Measurements from ENCODE around the gene GALNT7. TPM values are rescaled to one million over a fixed set of nuclear protein-coding genes. Genes with fewer than 3 reads are reported as not detected.
A peak's percentile ranks its signal among the peaks of the same experiment; 100 is the strongest.
"Not testable (repeated sequence)": the region's sequence is repeated elsewhere in the genome, so short reads cannot be mapped to it uniquely, and the experiment has no call there.

Gene GALNT7
- total and polyA plus RNA-seq, 2 of the 13 experiments (the other 11 are each of a cell fraction or from before 2014, with no cell fraction given), result 0.08 to 0.13 TPM

DNA sequence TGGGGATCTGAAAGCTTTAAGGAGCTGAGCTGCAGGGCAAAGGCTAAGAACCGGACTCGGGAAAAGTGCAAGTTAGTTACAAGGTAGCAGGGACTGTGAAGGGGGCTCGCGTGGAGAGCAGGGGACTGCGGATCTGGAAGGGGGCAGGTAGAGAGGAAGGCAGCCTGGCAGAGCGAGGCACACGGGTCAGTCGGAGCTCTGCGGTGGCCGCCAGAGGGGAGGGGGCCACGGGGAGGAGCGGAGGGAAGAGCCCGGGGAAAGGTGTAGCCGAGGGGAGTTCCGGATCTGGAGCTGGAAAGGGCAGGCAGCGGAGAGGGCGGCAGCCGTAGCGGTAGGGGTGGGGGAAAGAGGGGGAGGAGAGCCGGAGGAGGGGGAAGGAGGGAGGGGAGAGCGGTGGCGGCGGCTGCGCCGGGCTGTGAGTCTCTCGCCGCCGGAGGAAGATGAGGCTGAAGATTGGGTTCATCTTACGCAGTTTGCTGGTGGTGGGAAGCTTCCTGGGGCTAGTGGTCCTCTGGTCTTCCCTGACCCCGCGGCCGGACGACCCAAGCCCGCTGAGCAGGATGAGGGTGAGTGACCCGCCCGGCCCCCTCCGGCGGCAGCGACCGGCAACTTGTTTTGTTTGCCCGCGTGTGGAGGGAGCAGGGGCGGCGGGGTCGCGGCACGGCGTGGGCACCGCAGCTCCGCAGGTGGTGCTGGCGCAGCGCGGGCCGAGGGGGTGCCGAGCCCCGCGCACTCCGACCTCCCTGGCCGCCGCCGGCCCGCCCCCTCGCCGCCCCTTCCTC lies at the start of gene GALNT7 (continued):
- no peak for TF ChIP-seq ZSCAN29 (CRISPR knock-in tag; conservative IDR thresholded peaks at IDR 0.05)
- TF ChIP-seq, protein P1, sequence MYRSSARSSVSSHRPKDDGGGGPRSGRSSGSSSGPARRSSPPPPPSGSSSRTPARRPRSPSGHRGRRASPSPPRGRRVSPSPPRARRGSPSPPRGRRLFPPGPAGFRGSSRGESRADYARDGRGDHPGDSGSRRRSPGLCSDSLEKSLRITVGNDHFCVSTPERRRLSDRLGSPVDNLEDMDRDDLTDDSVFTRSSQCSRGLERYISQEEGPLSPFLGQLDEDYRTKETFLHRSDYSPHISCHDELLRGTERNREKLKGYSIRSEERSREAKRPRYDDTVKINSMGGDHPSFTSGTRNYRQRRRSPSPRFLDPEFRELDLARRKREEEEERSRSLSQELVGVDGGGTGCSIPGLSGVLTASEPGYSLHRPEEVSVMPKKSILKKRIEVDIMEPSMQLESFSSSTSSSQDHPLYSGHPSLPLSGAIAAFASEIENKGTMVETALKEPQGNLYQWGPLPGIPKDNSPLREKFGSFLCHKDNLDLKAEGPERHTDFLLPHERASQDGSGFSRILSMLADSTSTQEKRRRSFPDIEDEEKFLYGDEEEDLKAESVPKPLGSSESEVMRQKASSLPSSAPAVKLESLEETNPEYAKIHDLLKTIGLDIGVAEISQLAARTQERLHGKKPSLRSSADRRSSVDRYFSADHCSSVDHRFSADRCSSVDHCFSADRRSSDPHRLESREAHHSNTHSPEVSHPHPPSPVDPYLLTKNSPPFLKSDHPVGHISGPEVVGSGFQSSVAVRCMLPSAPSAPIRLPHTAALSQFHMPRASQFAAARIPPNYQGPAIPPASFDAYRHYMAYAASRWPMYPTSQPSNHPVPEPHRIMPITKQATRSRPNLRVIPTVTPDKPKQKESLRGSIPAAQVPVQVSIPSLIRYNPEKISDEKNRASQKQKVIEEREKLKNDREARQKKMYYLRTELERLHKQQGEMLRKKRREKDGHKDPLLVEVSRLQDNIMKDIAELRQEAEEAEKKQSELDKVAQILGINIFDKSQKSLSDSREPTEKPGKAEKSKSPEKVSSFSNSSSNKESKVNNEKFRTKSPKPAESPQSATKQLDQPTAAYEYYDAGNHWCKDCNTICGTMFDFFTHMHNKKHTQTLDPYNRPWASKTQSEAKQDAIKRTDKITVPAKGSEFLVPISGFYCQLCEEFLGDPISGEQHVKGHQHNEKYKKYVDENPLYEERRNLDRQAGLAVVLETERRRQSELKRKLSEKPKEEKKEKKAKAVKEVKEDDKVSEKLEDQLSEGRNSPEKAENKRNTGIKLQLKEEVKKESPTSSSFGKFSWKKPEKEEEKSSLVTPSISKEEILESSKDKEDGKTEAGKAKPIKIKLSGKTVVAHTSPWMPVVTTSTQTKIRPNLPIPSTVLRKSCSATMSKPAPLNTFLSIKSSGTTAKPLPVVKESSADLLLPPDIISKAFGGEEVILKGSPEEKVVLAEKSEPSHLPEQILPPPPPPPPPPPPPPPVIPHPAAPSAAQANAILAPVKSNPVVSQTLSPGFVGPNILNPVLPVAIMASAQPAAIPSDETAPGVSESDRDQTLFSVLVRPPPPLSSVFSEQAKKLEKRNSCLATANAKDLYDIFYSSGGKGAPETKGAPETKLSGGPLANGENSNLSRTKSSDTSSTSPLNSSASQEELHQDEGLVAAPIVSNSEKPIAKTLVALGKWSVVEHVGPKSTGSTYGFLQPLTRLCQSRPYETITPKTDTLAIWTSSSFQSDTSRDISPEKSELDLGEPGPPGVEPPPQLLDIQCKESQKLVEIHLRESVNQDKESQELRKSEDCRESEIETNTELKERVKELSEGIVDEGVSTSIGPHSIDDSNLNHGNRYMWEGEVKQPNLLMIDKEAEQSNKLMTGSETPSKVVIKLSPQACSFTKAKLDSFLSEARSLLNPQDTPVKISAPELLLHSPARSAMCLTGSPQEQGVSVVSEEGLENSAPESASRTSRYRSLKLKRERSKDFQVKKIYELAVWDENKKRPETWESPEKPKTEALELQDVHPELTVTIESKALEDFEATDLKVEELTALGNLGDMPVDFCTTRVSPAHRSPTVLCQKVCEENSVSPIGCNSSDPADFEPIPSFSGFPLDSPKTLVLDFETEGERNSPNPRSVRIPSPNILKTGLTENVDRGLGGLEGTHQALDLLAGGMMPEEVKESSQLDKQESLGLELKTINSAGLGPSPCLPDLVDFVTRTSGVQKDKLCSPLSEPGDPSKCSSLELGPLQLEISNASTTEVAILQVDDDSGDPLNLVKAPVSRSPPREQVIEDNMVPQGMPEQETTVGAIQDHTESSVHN (CRISPR knock-in tag; IDR thresholded peaks at IDR 0.05), result no peak
- TF ChIP-seq ZKSCAN1 (IDR thresholded peaks at IDR 0.05; ENCODE audit: low read length), result no peak
- TF ChIP-seq, protein P2, sequence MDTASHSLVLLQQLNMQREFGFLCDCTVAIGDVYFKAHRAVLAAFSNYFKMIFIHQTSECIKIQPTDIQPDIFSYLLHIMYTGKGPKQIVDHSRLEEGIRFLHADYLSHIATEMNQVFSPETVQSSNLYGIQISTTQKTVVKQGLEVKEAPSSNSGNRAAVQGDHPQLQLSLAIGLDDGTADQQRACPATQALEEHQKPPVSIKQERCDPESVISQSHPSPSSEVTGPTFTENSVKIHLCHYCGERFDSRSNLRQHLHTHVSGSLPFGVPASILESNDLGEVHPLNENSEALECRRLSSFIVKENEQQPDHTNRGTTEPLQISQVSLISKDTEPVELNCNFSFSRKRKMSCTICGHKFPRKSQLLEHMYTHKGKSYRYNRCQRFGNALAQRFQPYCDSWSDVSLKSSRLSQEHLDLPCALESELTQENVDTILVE (CRISPR knock-in tag; IDR thresholded peaks at IDR 0.05), result no peak
- TF ChIP-seq KMT2B (CRISPR knock-in tag; IDR thresholded peaks at IDR 0.05), result no peak
- no peak for TF ChIP-seq CBX5 (CRISPR knock-in tag; IDR thresholded peaks at IDR 0.05; ENCODE audit: borderline replicate concordance)
- peak; percentile 85 for TF ChIP-seq HNRNPK (IDR thresholded peaks at IDR 0.05; ENCODE audit: low read depth, low read length, poor library complexity, severe bottlenecking)
- TF ChIP-seq, protein P3, sequence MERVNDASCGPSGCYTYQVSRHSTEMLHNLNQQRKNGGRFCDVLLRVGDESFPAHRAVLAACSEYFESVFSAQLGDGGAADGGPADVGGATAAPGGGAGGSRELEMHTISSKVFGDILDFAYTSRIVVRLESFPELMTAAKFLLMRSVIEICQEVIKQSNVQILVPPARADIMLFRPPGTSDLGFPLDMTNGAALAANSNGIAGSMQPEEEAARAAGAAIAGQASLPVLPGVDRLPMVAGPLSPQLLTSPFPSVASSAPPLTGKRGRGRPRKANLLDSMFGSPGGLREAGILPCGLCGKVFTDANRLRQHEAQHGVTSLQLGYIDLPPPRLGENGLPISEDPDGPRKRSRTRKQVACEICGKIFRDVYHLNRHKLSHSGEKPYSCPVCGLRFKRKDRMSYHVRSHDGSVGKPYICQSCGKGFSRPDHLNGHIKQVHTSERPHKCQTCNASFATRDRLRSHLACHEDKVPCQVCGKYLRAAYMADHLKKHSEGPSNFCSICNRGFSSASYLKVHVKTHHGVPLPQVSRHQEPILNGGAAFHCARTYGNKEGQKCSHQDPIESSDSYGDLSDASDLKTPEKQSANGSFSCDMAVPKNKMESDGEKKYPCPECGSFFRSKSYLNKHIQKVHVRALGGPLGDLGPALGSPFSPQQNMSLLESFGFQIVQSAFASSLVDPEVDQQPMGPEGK (CRISPR knock-in tag; IDR thresholded peaks at IDR 0.05), result no peak
- TF ChIP-seq NR2F2 (IDR thresholded peaks at IDR 0.05; ENCODE audit: borderline replicate concordance, low read depth), result no peak
- no peak for TF ChIP-seq NONO (IDR thresholded peaks at IDR 0.05)
- TF ChIP-seq NONO (CRISPR knock-in tag; conservative IDR thresholded peaks at IDR 0.05), result no peak

DNA sequence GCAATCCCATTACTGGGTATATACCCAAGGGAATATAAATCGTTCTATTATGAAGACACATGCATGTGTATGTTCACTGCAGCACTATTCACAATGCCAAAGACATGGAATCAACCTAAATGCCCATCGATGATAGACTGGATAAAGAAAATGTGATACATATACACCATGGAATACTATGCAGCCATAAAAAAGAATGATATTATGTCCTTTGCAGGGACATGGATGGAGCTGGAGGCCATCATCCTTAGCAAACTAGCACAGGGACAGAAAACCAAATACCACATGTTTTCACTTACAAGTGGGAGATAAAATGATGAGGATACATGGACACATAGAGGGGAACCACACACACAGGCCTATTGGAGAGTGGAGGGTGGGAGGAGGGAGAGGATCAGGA lies 49.8 kb upstream of the GALNT7 start:
- H3K27me3 ChIP-seq (ENCODE audit: control insufficient read depth in 1 of 2, insufficient read depth in 2 of 2, low read length in 2 of 2); H3K4me3 ChIP-seq (replicated peaks in 1 of 3; ENCODE audit: insufficient read depth in 1 of 3, low read depth in 2 of 3, low read length in 3 of 3); CTCF ChIA-PET (ENCODE audit: low intra/inter-chr PET ratio, low total read pairs); in situ Hi-C loops (cut with HindIII; ENCODE audit: extremely low pct_ligation_motif_present, low pct_unique_long_range_greater_than_20kb); H3K4me1 ChIP-seq (ENCODE audit: insufficient read depth, low read length); H3K27ac ChIP-seq (ENCODE audit: extremely low read length, insufficient read depth, low read length); DNase-seq (ENCODE audit: low spot score); H3K79me2 ChIP-seq (ENCODE audit: insufficient read depth, low read length); H3K9ac ChIP-seq (ENCODE audit: insufficient read depth, low read depth, low read length); H3K9me3 ChIP-seq (ENCODE audit: low read length); FAIRE-seq; BruUV-seq (replicated peaks); H3K4me2 ChIP-seq (ENCODE audit: low read depth, low read length); POLR2A ChIA-PET; H4K20me1 ChIP-seq (ENCODE audit: insufficient read depth, low read length); H3K36me3 ChIP-seq (replicated peaks in 1 of 2; ENCODE audit: control insufficient read depth in 1 of 2, insufficient read depth in 2 of 2, low read length in 2 of 2); H2AFZ ChIP-seq (ENCODE audit: low read length); ATAC-seq; intact Hi-C loops (cut with micrococcal nuclease; ENCODE audit: unreplicated experiment): not testable (repeated sequence)
- WGBS (ENCODE audit: low lambda C conversion rate), result 0% methylated on average over 2 of the region's 2 CpGs

Measured in HepG2 (cell line).